ENCODE measurements around the gene TSHZ2.

Gene TSHZ2

DNA sequence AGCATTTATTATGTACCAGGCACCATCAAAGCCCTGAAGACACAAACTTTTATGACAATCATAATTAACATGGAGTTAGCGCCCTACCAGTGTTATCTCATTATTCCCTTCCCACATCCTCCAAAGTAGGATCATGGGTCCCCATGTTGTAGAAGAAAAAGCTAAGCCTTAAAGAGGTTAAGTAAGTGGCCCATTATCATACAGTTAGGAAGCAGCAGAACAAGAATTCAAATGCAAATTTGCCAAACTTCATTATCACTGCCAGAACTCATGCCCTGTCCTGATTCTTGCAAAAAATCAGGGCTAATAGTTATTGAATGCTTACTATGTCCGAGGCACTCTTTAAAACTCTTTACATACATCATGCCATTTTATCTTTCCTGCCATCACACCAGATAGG lies 310.9 kb downstream of the TSHZ2 start:
- Histone ChIP-seq H3K4me3 (no peak overlapping the region), H3K27ac (no peak overlapping the region)
- DNase-seq (ENCODE audit: low spot score), result no peak
- TF ChIP-seq, protein P1, sequence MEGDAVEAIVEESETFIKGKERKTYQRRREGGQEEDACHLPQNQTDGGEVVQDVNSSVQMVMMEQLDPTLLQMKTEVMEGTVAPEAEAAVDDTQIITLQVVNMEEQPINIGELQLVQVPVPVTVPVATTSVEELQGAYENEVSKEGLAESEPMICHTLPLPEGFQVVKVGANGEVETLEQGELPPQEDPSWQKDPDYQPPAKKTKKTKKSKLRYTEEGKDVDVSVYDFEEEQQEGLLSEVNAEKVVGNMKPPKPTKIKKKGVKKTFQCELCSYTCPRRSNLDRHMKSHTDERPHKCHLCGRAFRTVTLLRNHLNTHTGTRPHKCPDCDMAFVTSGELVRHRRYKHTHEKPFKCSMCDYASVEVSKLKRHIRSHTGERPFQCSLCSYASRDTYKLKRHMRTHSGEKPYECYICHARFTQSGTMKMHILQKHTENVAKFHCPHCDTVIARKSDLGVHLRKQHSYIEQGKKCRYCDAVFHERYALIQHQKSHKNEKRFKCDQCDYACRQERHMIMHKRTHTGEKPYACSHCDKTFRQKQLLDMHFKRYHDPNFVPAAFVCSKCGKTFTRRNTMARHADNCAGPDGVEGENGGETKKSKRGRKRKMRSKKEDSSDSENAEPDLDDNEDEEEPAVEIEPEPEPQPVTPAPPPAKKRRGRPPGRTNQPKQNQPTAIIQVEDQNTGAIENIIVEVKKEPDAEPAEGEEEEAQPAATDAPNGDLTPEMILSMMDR (IDR thresholded peaks at IDR 0.05), result no peak

DNA sequence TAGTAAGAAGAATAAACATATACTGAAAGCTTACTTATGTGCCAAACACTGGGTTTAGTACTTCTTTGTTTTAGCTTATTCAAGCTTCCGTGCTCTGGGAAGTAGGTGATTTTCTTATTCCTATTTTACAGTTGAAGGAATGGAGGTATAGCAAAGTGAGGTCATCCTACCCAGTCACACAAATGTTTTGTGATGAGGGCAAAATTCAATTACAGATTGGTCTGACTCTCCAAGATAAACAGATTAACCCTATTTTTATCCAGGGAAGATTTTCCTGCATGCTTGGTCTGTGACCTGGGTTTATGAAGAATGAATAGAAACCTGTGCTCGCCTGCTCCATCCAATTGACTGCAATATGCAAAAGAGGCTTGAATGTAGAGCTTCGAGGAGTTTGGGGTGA lies 311.4 kb downstream of the TSHZ2 start:
- no peak overlapping the region for H3K4me3 ChIP-seq
- TF ChIP-seq, protein P1 (IDR thresholded peaks at IDR 0.05), result no peak
- no peak for DNase-seq (ENCODE audit: low spot score)
- H3K27ac ChIP-seq, result no peak overlapping the region

DNA sequence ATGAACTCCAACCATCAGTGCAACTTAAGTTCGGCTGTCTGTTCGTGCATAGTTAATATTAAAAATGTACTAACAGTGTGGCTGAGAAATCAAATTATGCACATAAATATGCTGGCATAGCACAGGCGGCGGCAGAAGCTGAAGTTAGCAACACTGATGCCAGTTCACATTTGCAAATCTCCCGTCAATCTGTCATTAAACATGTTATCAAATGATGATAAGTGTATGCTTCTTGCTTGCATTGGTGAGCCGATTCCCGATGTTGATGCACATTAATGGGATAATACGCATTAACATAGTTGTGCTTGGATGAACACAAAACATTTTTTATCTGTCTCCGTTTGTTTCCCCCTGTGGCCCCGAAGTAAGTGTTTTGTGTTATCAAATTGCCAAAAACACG lies 312.1 kb downstream of the TSHZ2 start:
- DNase-seq (ENCODE audit: low spot score), result no peak
- Histone ChIP-seq H3K4me3 (no peak overlapping the region), H3K27ac (no peak overlapping the region)
- TF ChIP-seq, protein P1 (IDR thresholded peaks at IDR 0.05), result no peak

DNA sequence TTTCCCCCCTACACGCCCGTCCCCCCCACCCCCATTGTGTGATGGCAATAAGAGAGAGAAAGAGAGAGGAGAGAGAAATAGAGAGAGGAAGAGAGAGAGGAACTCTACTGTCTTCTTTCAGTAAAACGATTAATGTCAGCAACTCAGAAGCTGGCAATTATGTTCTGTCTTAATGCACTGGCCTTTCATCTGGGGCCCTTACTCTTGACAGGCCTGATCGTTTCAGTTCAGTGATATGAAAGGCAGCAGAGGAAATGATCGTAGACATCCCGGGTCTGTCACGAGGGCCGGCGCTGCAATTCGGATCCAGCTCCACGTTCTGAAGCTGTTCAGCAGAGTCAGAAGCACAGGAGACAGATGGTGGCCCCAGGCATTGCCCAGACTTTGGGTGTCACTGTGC lies 312.5 kb downstream of the TSHZ2 start:
- DNase-seq (ENCODE audit: low spot score), result no peak
- Histone ChIP-seq H3K4me3 (no peak overlapping the region), H3K27ac (no peak overlapping the region)
- TF ChIP-seq, protein P1 (IDR thresholded peaks at IDR 0.05), result no peak

DNA sequence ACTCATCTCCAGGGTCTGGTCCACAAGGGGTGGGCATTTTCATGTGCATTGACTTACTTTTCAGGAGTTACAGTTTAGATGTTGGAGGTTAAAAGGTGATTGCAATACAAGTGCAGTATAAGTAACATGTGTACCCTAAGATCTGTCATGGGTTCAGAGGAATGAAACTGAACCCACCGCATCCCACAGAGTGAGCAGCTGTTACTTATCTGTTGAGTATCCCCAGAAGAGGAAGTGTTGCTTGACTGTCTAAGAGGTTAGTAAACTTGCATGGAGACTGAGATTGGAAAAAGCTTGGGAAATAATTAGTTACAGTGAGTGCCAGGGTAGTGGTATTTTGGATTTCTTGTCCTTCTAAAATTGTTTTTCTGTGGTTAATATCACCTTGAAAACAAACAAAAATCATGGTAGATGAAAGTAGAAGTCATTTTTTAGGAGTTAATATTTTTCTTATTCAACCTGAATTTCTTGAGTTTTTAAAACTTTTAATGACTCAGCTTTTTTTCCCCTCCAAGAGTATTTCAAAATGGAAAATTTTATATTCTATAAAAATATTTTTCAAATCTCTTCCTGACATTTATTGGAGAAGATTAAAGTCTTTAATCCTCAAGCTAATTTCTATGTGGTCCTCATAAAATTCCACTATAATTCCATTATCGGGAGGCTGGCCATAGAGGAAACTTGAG lies 315.3 kb downstream of the TSHZ2 start:
- TF ChIP-seq, protein P1 (IDR thresholded peaks at IDR 0.05), result no peak
- Histone ChIP-seq H3K4me3 (no peak overlapping the region), H3K27ac (no peak overlapping the region)
- no peak for DNase-seq (ENCODE audit: low spot score)

DNA sequence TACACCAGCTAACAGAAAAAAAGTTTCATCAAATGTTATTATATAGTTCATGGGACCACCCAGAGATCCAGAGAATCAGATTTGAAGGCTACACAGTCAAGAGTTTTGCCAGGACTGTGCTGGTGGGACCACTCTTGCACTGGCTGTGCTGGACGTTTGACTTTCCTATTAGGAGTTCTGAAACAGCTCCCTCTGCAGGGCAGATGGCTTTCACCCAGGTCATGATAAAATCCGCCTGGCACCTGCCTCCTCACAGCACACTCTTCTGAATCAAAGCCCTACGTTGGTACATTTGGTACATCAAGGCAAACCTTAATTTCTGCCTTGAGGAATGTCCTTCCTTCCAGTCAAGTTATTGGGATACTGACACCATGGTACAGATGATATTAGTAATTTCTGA lies 319.4 kb downstream of the TSHZ2 start:
- no peak overlapping the region for H3K27ac ChIP-seq
- DNase-seq (ENCODE audit: low spot score), result no peak
- TF ChIP-seq, protein P1 (IDR thresholded peaks at IDR 0.05), result no peak
- H3K4me3 ChIP-seq, result no peak overlapping the region

DNA sequence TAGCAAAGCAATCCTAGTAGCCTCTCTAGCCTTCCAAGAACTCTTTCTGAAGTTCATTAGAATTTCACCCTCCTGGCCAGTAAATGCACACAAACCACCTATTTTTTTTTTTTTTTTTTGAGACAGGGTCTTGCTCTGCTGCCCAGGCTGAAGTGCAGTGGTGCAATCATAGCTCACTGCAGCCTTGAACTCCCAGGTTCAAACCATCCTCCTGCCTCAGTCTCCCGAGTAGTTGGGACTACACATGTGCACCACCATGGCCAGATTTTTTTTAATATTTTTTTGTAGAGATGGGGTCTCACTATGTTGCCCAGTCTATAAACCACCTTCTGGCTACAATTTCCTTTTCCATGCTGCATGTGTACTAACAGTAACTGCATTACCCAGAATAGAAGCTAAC lies 320.2 kb downstream of the TSHZ2 start:
- TF ChIP-seq, protein P1 (IDR thresholded peaks at IDR 0.05), result no peak
- DNase-seq (ENCODE audit: low spot score), result no peak
- no peak overlapping the region for H3K4me3 ChIP-seq
- H3K27ac ChIP-seq, result no peak overlapping the region

Measured in coronary artery (tissue), 2 donors.